Activated T-helper 17 cell treated with anti-CD3 and anti-CD28 coated beads, Interleukin-2, amount 50 U/mL, for 72 hours (primary cell): ENCODE results near the gene DUOXA2. TPM values are rescaled to one million over a fixed set of nuclear protein-coding genes. Genes with fewer than 3 reads are reported as not detected.
"Not testable (repeated sequence)": the region's sequence is repeated elsewhere in the genome, so short reads cannot be mapped to it uniquely, and the experiment has no call there.

Experiments
- ATAC-seq: fragments of 150-1000 bp; cut with Tn5 transposase; replicated peaks from 2 replicates; pipeline ENCODE4 v1.10.0; 2021; ENCODE audit warnings: mild to moderate bottlenecking, moderate library complexity
- H3K27ac Mint-ChIP-seq: one replicate; pipeline ENCODE4 v1.8.0; 2022; ENCODE audit warnings: mixed read lengths
- H3K27me3 Mint-ChIP-seq: one replicate; pipeline ENCODE4 v1.8.0; 2022; ENCODE audit warnings: mixed read lengths
- H3K36me3 Mint-ChIP-seq: one replicate; pipeline ENCODE4 v1.8.0; 2022; ENCODE audit warnings: low read depth, mild to moderate bottlenecking, mixed read lengths
- H3K4me1 Mint-ChIP-seq: one replicate; pipeline ENCODE4 v1.8.0; 2022; ENCODE audit warnings: mixed read lengths
- H3K4me3 Mint-ChIP-seq: one replicate; pipeline ENCODE4 v1.8.0; 2022; ENCODE audit warnings: mild to moderate bottlenecking, mixed read lengths
- H3K9me3 Mint-ChIP-seq: one replicate; pipeline ENCODE4 v1.8.0; 2022; ENCODE audit warnings: mixed read lengths
- total RNA-seq, 2 donors: library from RNA; stranded (reverse); gene quantifications; one replicate each; pipeline ENCODE4 v1.2.3, GENCODE V29; 2022

Gene DUOXA2
- total RNA-seq, result under 1 TPM in 1 of 2 donors, not detected in 1; 0.13 TPM

GRCh38 chr15:45114076-45114750 is at the start of gene DUOXA2, which contains the start of gene DUOX2:
DUOXA2 (plus strand) TSS chr15:45114326; CDS start chr15:45114606, 280 bp downstream.
DUOX2 (minus strand) TSS chr15:45114172; CDS start chr15:45113411, 761 bp downstream.
- H3K36me3 Mint-ChIP-seq, result no peaks in the 10 kb centered on the region
- peaks cover 10% of the 10 kb centered on the region for H3K4me1 Mint-ChIP-seq
- H3K27ac Mint-ChIP-seq, result no peak within 1 kb of the TSS
- no peaks in the 10 kb centered on the region for H3K9me3 Mint-ChIP-seq
- H3K27me3 Mint-ChIP-seq, result peaks cover 69% of the 10 kb centered on the region
- peak within 1 kb of the TSS; percentile 30 for H3K4me3 Mint-ChIP-seq
- no peak for ATAC-seq

GRCh38 chr15:45064386-45064785 is 49.7 kb upstream of the DUOXA2 start:
- H3K27me3 Mint-ChIP-seq, result no peaks in the 10 kb centered on the region
- no peak for ATAC-seq
- H3K4me1 Mint-ChIP-seq, result peaks cover 6% of the 10 kb centered on the region
- no peak overlapping the region for H3K27ac Mint-ChIP-seq
- H3K9me3 Mint-ChIP-seq, result no peaks in the 10 kb centered on the region
- peaks cover 32% of the 10 kb centered on the region for H3K36me3 Mint-ChIP-seq
- no peak overlapping the region for H3K4me3 Mint-ChIP-seq

- ATAC-seq, H3K27ac Mint-ChIP-seq: not testable (repeated sequence)
Measured at GRCh38 chr15:45069942-45070360, 44.2 kb upstream of the DUOXA2 start.

GRCh38 chr15:45073602-45074001 is 40.5 kb upstream of the DUOXA2 start:
- H3K36me3 Mint-ChIP-seq, result peaks cover 12% of the 10 kb centered on the region
- H3K27me3 Mint-ChIP-seq, H3K9me3 Mint-ChIP-seq, H3K4me1 Mint-ChIP-seq, ATAC-seq, H3K4me3 Mint-ChIP-seq, H3K27ac Mint-ChIP-seq: not testable (repeated sequence)

More at GRCh38 chr15:45069942-45070360, 44.2 kb upstream of the DUOXA2 start:
- not testable (repeated sequence) for H3K4me1 Mint-ChIP-seq, H3K4me3 Mint-ChIP-seq, H3K27me3 Mint-ChIP-seq, H3K9me3 Mint-ChIP-seq
- peaks cover 27% of the 10 kb centered on the region for H3K36me3 Mint-ChIP-seq

- not testable (repeated sequence) for H3K27me3 Mint-ChIP-seq, H3K9me3 Mint-ChIP-seq, H3K27ac Mint-ChIP-seq, H3K4me3 Mint-ChIP-seq, H3K36me3 Mint-ChIP-seq, H3K4me1 Mint-ChIP-seq
- ATAC-seq, result peak; percentile 44
Measured at GRCh38 chr15:45075440-45076320, 38.4 kb upstream of the DUOXA2 start.

- not testable (repeated sequence) for H3K4me3 Mint-ChIP-seq, ATAC-seq, H3K9me3 Mint-ChIP-seq, H3K36me3 Mint-ChIP-seq, H3K27ac Mint-ChIP-seq, H3K4me1 Mint-ChIP-seq, H3K27me3 Mint-ChIP-seq
Measured at GRCh38 chr15:45077391-45077790, 36.7 kb upstream of the DUOXA2 start.

GRCh38 chr15:45079201-45079600 is 34.9 kb upstream of the DUOXA2 start:
- not testable (repeated sequence) for ATAC-seq, H3K36me3 Mint-ChIP-seq, H3K27me3 Mint-ChIP-seq, H3K9me3 Mint-ChIP-seq, H3K27ac Mint-ChIP-seq, H3K4me1 Mint-ChIP-seq, H3K4me3 Mint-ChIP-seq

- not testable (repeated sequence) for H3K27ac Mint-ChIP-seq, ATAC-seq, H3K4me1 Mint-ChIP-seq, H3K36me3 Mint-ChIP-seq, H3K27me3 Mint-ChIP-seq, H3K9me3 Mint-ChIP-seq, H3K4me3 Mint-ChIP-seq
Measured at GRCh38 chr15:45079628-45080246, 34.4 kb upstream of the DUOXA2 start.

- peaks cover 12% of the 10 kb centered on the region for H3K27me3 Mint-ChIP-seq
- not testable (repeated sequence) for H3K9me3 Mint-ChIP-seq, H3K4me1 Mint-ChIP-seq, H3K36me3 Mint-ChIP-seq, H3K27ac Mint-ChIP-seq, ATAC-seq, H3K4me3 Mint-ChIP-seq
Measured at GRCh38 chr15:45080593-45080992, 33.5 kb upstream of the DUOXA2 start.

GRCh38 chr15:45082412-45082811 is 31.7 kb upstream of the DUOXA2 start:
- not testable (repeated sequence) for H3K36me3 Mint-ChIP-seq, ATAC-seq, H3K9me3 Mint-ChIP-seq, H3K4me1 Mint-ChIP-seq, H3K4me3 Mint-ChIP-seq, H3K27ac Mint-ChIP-seq
- H3K27me3 Mint-ChIP-seq, result peaks cover 17% of the 10 kb centered on the region

- Mint-ChIP-seq H3K4me3 (no peak overlapping the region), H3K27me3 (peaks cover 18% of the 10 kb centered on the region), H3K4me1 (no peaks in the 10 kb centered on the region), H3K36me3 (no peaks in the 10 kb centered on the region), H3K27ac (no peak overlapping the region), H3K9me3 (no peaks in the 10 kb centered on the region)
- no peak for ATAC-seq
Measured at GRCh38 chr15:45083223-45083622, 30.9 kb upstream of the DUOXA2 start.

- Mint-ChIP-seq H3K4me1 (no peaks in the 10 kb centered on the region), H3K27me3 (peaks cover 21% of the 10 kb centered on the region), H3K9me3 (no peaks in the 10 kb centered on the region), H3K4me3 (no peak overlapping the region), H3K27ac (no peak overlapping the region), H3K36me3 (no peaks in the 10 kb centered on the region)
- no peak for ATAC-seq
Measured at GRCh38 chr15:45084163-45084562, 30.0 kb upstream of the DUOXA2 start.

GRCh38 chr15:45087513-45087912 is 26.6 kb upstream of the DUOXA2 start:
- Mint-ChIP-seq H3K27ac (no peak overlapping the region), H3K4me1 (no peaks in the 10 kb centered on the region), H3K4me3 (no peak overlapping the region), H3K27me3 (peaks cover 40% of the 10 kb centered on the region), H3K36me3 (no peaks in the 10 kb centered on the region), H3K9me3 (no peaks in the 10 kb centered on the region)
- ATAC-seq, result no peak

- H3K4me3 Mint-ChIP-seq, result no peak overlapping the region
Measured at GRCh38 chr15:45088801-45089711, 25.1 kb upstream of the DUOXA2 start.

More at GRCh38 chr15:45088801-45089711, 25.1 kb upstream of the DUOXA2 start:
- no peak for ATAC-seq
- Mint-ChIP-seq H3K27ac (no peak overlapping the region), H3K36me3 (no peaks in the 10 kb centered on the region), H3K9me3 (no peaks in the 10 kb centered on the region), H3K27me3 (peaks cover 38% of the 10 kb centered on the region), H3K4me1 (no peaks in the 10 kb centered on the region)
